ENCODE measurements around the gene PGA3. TPM values are rescaled to one million over a fixed set of nuclear protein-coding genes. Genes with fewer than 3 reads are reported as not detected.

PGA3 gene
- 1.1 TPM in 1 of 2 replicates, not detected in the other for total RNA-seq

GRCh38 chr11:61202950-61203746, at the start of gene PGA3:
PGA3 (plus strand) TSS chr11:61203515; CDS start chr11:61203565, 50 bp downstream.

GRCh38 chr11:61161190-61162091, 41.9 kb upstream of the PGA3 start, which contains the start of gene VPS37C:
VPS37C (minus strand) TSS chr11:61161426; CDS start chr11:61138829, 22,597 bp downstream.

DNA sequence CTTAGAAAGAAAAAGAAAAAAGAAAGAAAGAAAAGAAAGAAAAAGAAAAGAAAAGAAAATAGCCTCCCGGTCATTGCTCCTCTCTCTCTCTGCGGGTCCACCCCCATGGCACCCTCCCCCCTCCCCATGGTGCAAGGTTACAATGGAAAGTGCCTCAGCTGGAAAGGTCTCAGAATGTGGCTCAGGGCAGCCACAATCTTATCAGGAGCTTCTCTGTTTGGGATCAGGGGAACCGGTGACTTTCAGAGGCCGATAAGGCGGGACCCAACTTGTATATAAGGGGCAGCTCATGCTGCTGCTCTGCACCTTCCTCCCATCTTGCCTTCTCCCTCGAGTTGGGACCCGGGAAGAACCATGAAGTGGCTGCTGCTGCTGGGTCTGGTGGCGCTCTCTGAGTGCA, 18.7 kb downstream of the PGA3 start, which contains the start of gene PGA4:
Gene PGA4 (plus strand): TSS at position 301 of the 400 bp plus-strand sequence. CDS start 54 bp downstream, at position 355.

DNA sequence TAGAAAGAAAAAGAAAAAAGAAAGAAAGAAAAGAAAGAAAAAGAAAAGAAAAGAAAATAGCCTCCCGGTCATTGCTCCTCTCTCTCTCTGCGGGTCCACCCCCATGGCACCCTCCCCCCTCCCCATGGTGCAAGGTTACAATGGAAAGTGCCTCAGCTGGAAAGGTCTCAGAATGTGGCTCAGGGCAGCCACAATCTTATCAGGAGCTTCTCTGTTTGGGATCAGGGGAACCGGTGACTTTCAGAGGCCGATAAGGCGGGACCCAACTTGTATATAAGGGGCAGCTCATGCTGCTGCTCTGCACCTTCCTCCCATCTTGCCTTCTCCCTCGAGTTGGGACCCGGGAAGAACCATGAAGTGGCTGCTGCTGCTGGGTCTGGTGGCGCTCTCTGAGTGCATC, 37.6 kb downstream of the PGA3 start, which contains the start of gene PGA5:
Gene PGA5 (plus strand): TSS at position 301 of the 400 bp plus-strand sequence. CDS start 52 bp downstream, at position 353.

Other genes starting within 250 kb of the PGA3 start
- gene CD6, start 231.8 kb upstream of the PGA3 start, total RNA-seq: not detected in 2 replicates
- not detected in 2 replicates for gene CD5, start 101.0 kb upstream of the PGA3 start, total RNA-seq
- gene VPS37C, start 42.1 kb upstream of the PGA3 start, total RNA-seq: 19.5 and 23.2 TPM in 2 replicates
- 0.43 TPM in 1 of 2 replicates, not detected in the other for gene PGA4, start 18.8 kb downstream of the PGA3 start, total RNA-seq
- gene PGA5, start 37.7 kb downstream of the PGA3 start, total RNA-seq: not detected in 2 replicates
- 1.1 TPM in 2 replicates for gene VWCE, start 91.8 kb downstream of the PGA3 start, total RNA-seq
- 290 and 338 TPM in 2 replicates for gene DDB1, start 129.6 kb downstream of the PGA3 start, total RNA-seq
- gene TKFC, start 129.7 kb downstream of the PGA3 start, total RNA-seq: 17.6 and 27.4 TPM in 2 replicates
- 207 and 399 TPM in 2 replicates for gene CYB561A3, start 158.4 kb downstream of the PGA3 start, total RNA-seq
- 69.9 and 122 TPM in 2 replicates for gene TMEM138, start 158.9 kb downstream of the PGA3 start, total RNA-seq
- 13.9 and 20.4 TPM in 2 replicates for gene TMEM216, start 189.1 kb downstream of the PGA3 start, total RNA-seq
- 42.4 and 51.0 TPM in 2 replicates for gene CPSF7, start 226.5 kb downstream of the PGA3 start, total RNA-seq
- 42.5 and 70.5 TPM in 2 replicates for gene SDHAF2, start 226.6 kb downstream of the PGA3 start, total RNA-seq

Measured in placental pericyte (primary cell).